HG03442 (cell line): ENCODE data around the gene TMEM39A.

Experiments
- ATAC-seq: cut with Tn5 transposase; IDR thresholded peaks from one replicate; pipeline ENCODE4 v1.9.1; 2021; ENCODE audit warnings: mild to moderate bottlenecking, moderate library complexity; ENCODE audit not compliant: unreplicated experiment

The TMEM39A gene

GRCh38 chr3:119456469-119456868, 6.9 kb downstream of the TMEM39A start:
- no peak for ATAC-seq

- ATAC-seq, result no peak
Observed at GRCh38 chr3:119453822-119454221, 9.6 kb downstream of the TMEM39A start.

GRCh38 chr3:119444590-119444989, 18.8 kb downstream of the TMEM39A start:
- no peak for ATAC-seq

- ATAC-seq, result no peak
Observed at GRCh38 chr3:119443179-119443578, 20.2 kb downstream of the TMEM39A start.

- no peak for ATAC-seq
Observed at GRCh38 chr3:119437691-119438258, 25.6 kb downstream of the TMEM39A start.

- ATAC-seq, result no peak
Observed at GRCh38 chr3:119436977-119437376, 26.4 kb downstream of the TMEM39A start.

GRCh38 chr3:119434703-119435102, 28.7 kb downstream of the TMEM39A start:
- ATAC-seq, result no peak

GRCh38 chr3:119433613-119434325, 29.6 kb downstream of the TMEM39A start:
- no peak for ATAC-seq

- ATAC-seq, result no peak
Observed at GRCh38 chr3:119428538-119428937, 34.9 kb downstream of the TMEM39A start.

- ATAC-seq, result no peak
Observed at GRCh38 chr3:119427669-119428068, 35.7 kb downstream of the TMEM39A start.

GRCh38 chr3:119420196-119420595, 43.2 kb downstream of the TMEM39A start:
- no peak for ATAC-seq

- ATAC-seq, result no peak
Observed at GRCh38 chr3:119418641-119419040, 44.8 kb downstream of the TMEM39A start.

GRCh38 chr3:119417771-119418512, 45.5 kb downstream of the TMEM39A start:
- ATAC-seq, result no peak

GRCh38 chr3:119416873-119417272, 46.5 kb downstream of the TMEM39A start:
- no peak for ATAC-seq

GRCh38 chr3:119413603-119414280, 49.7 kb downstream of the TMEM39A start:
- no peak for ATAC-seq

- no peak for ATAC-seq
Observed at GRCh38 chr3:119409844-119410243, 53.6 kb downstream of the TMEM39A start.

- ATAC-seq, result peak; percentile 75
Observed at GRCh38 chr3:119408243-119408950, 55.0 kb downstream of the TMEM39A start.

- no peak for ATAC-seq
Observed at GRCh38 chr3:119405315-119405714, 58.1 kb downstream of the TMEM39A start.

GRCh38 chr3:119403201-119403600, 60.2 kb downstream of the TMEM39A start:
- ATAC-seq, result no peak

GRCh38 chr3:119402791-119403190, 60.6 kb downstream of the TMEM39A start:
- ATAC-seq, result no peak
